NCI-H446 (cell line): ENCODE measurements around the gene ARSG.

Source experiments
- DNase-seq, 2 experiments: peaks; one replicate each; lab custom pipeline; 2025; lab: John Stamatoyannopoulos, UW

Gene ARSG

GRCh38 chr17:68428498-68429172 is 137.3 kb downstream of the ARSG start:
- no peak for DNase-seq

GRCh38 chr17:68429881-68430280 is 138.6 kb downstream of the ARSG start:
- no peak for DNase-seq

GRCh38 chr17:68431045-68431608 is 139.8 kb downstream of the ARSG start:
- no peak for DNase-seq

GRCh38 chr17:68431661-68432071 is 140.4 kb downstream of the ARSG start:
- DNase-seq, result peak in 1 of 2 experiments; percentile 33

GRCh38 chr17:68432086-68432864 is 141.0 kb downstream of the ARSG start:
- no peak for DNase-seq

GRCh38 chr17:68433211-68433610 is 141.9 kb downstream of the ARSG start:
- DNase-seq, result no peak

- no peak for DNase-seq
Observed at GRCh38 chr17:68433911-68434508, 142.7 kb downstream of the ARSG start.

GRCh38 chr17:68435361-68435760 is 144.1 kb downstream of the ARSG start:
- no peak for DNase-seq

- DNase-seq, result peak; percentile 21 to 84
Observed at GRCh38 chr17:68435876-68436842, 144.9 kb downstream of the ARSG start.

- DNase-seq, result no peak
Observed at GRCh38 chr17:68437979-68438822, 146.9 kb downstream of the ARSG start.

GRCh38 chr17:68439656-68440290 is 148.5 kb downstream of the ARSG start:
- no peak for DNase-seq

- no peak for DNase-seq
Observed at GRCh38 chr17:68440526-68440925, 149.2 kb downstream of the ARSG start.

- no peak for DNase-seq
Observed at GRCh38 chr17:68441070-68441770, 149.9 kb downstream of the ARSG start.

GRCh38 chr17:68443972-68444464 is 152.7 kb downstream of the ARSG start:
- DNase-seq, result no peak

- DNase-seq, result no peak
Observed at GRCh38 chr17:68445671-68446070, 154.4 kb downstream of the ARSG start.

GRCh38 chr17:68446626-68447041 is 155.3 kb downstream of the ARSG start:
- DNase-seq, result peak in 1 of 2 experiments; percentile 20

GRCh38 chr17:68449021-68449739 is 157.9 kb downstream of the ARSG start:
- DNase-seq, result no peak

- no peak for DNase-seq
Observed at GRCh38 chr17:68450391-68450790, 159.1 kb downstream of the ARSG start.

- no peak for DNase-seq
Observed at GRCh38 chr17:68450801-68451200, 159.5 kb downstream of the ARSG start.
